HCT116 (cell line): Measurements from ENCODE around the gene POLR3GL. TPM values are rescaled to one million over a fixed set of nuclear protein-coding genes. Genes with fewer than 3 reads are reported as not detected.

Source experiments
- ATAC-seq: fragments of 200-7000 bp; cut with Tn5 transposase; 2 replicates; pipeline ENCODE4 v1.9.1; 2020; ENCODE audit warnings: mild to moderate bottlenecking, moderate library complexity
- BruUV-seq: library from RNA; stranded (reverse); fragments of 400-500 nt; replicated peaks from 2 replicates; lab custom pipeline; 2021; lab: Mats Ljungman, UMichigan
- CTCF ChIA-PET: fragments of 300-600 bp; sonication (Branson Sonifier 250); formaldehyde crosslinking; loops from one replicate; lab custom pipeline; 2021; ENCODE audit warnings: antibody characterized with exemption; lab: Charles Lee
- POLR2A ChIA-PET: fragments of 300-600, 350-600 bp; sonication (Branson Sonifier 250); formaldehyde crosslinking; loops from one replicate; lab custom pipeline; 2021; ENCODE audit warnings: antibody characterized with exemption; lab: Charles Lee
- RAD21 ChIA-PET, 2 experiments: fragments of 300-600 bp; sonication (Branson Sonifier 250); formaldehyde crosslinking; loops; one replicate each; lab custom pipeline; 2023; ENCODE audit warnings: low total read pairs in 2 of 2; ENCODE audit not compliant: uncharacterized antibody in 2 of 2, unreplicated experiment in 2 of 2, low non-redundant PET in 1 of 2; lab: Charles Lee
- DNase-seq: peaks from one replicate; pipeline ENCODE4 v3.0.0-alpha.2; 2010; ENCODE audit warnings: low read depth, low spot score
- H2AFZ ChIP-seq: fragments of 200-600 bp; shearing (Covaris generic), sonication (generic); 2 replicates; pipeline ENCODE4 v1.6.1; 2017; ENCODE audit warnings: low read depth, mixed run types, mixed read lengths, antibody characterized with exemption, low read length; ENCODE audit not compliant: poor library complexity, severe bottlenecking
- H3K27ac ChIP-seq: 2 replicates; pipeline ENCODE4 v1.5.1; 2012; ENCODE audit warnings: low read depth, low read length
- H3K27me3 ChIP-seq: fragments of 200-600 bp; sonication (generic); 2 replicates; pipeline ENCODE4 v1.6.1; 2016; ENCODE audit warnings: mixed run types, low read length, mixed read lengths; ENCODE audit not compliant: insufficient read depth
- H3K36me3 ChIP-seq, 2 experiments: fragments of 200-500 bp in 1 of 2; fragments of 200-600 bp in 1 of 2; sonication (Bioruptor generic) in 1 of 2; sonication (generic) in 1 of 2; 2 replicates each; pipeline versions ENCODE4 v1.5.1 to v1.6.1; 2014 to 2016; ENCODE audit warnings: low read length in 2 of 2, inconsistent platforms in 1 of 2, mixed read lengths in 1 of 2, mixed run types in 1 of 2; ENCODE audit not compliant: insufficient read depth in 2 of 2, control insufficient read depth in 1 of 2
- H3K4me1 ChIP-seq, 2 experiments: fragments of 200-600 bp in 1 of 2; sonication (generic) in 1 of 2; 2 replicates each; pipeline versions ENCODE4 v1.5.1 to v1.6.1; 2012 to 2017; ENCODE audit warnings: low read length in 2 of 2, inconsistent platforms in 1 of 2, mild to moderate bottlenecking in 1 of 2, mixed read lengths in 1 of 2, mixed run types in 1 of 2, moderate library complexity in 1 of 2; ENCODE audit not compliant: insufficient read depth in 2 of 2, control insufficient read depth in 1 of 2
- H3K4me2 ChIP-seq: fragments of 200-600 bp; sonication (generic); 2 replicates; pipeline ENCODE4 v1.6.1; 2017; ENCODE audit warnings: mixed run types, low read length, mixed read lengths
- H3K4me3 ChIP-seq, 2 experiments: fragments of 200-600 bp in 1 of 2; sonication (generic) in 1 of 2; replicated peaks in 1 of 2; 2 replicates each; pipeline ENCODE4 v1.5.1; 2011 to 2016; ENCODE audit warnings: low read length in 2 of 2, control low read depth in 1 of 2, low read depth in 1 of 2, mild to moderate bottlenecking in 1 of 2, mixed read lengths in 1 of 2, mixed run types in 1 of 2
- H3K79me2 ChIP-seq: fragments of 200-600 bp; sonication (generic); 2 replicates; pipeline ENCODE4 v1.6.1; 2017; ENCODE audit warnings: mild to moderate bottlenecking, mixed run types, low read length, moderate library complexity, mixed read lengths; ENCODE audit not compliant: insufficient read depth
- H3K9ac ChIP-seq: fragments of 200-600 bp; sonication (generic); 2 replicates; pipeline ENCODE4 v1.6.1; 2016; ENCODE audit warnings: low read length, mixed read lengths
- H3K9me2 ChIP-seq: fragments of 200-600 bp; sonication (generic), shearing (Covaris generic); 2 replicates; pipeline ENCODE4 v1.6.1; 2017; ENCODE audit warnings: mixed run types, mild to moderate bottlenecking, moderate library complexity; ENCODE audit not compliant: insufficient read depth
- H3K9me3 ChIP-seq, 2 experiments: fragments of 200-500 bp in 1 of 2; fragments of 200-600 bp in 1 of 2; sonication (Bioruptor generic) in 1 of 2; sonication (generic) in 1 of 2; 2 replicates each; pipeline ENCODE4 v1.6.1; 2014 to 2017; ENCODE audit warnings: low read length in 2 of 2, mixed read lengths in 2 of 2, inconsistent platforms in 1 of 2, low read depth in 1 of 2, mild to moderate bottlenecking in 1 of 2, mixed run types in 1 of 2, moderate library complexity in 1 of 2; ENCODE audit not compliant: control insufficient read depth in 1 of 2, insufficient read depth in 1 of 2
- H4K20me1 ChIP-seq: fragments of 200-600 bp; sonication (generic), shearing (Covaris generic); 2 replicates; pipeline ENCODE4 v1.6.1; 2017; ENCODE audit warnings: mixed run types, mild to moderate bottlenecking, moderate library complexity; ENCODE audit not compliant: insufficient read depth
- ATF3 ChIP-seq: IDR thresholded peaks from 2 replicates; pipeline ENCODE4 v1.6.1; 2012
- CEBPB ChIP-seq: IDR thresholded peaks from 2 replicates; pipeline ENCODE4 v1.6.1; 2012; ENCODE audit warnings: low read depth
- CTCF ChIP-seq, 3 experiments: fragments of 200-600 bp in 1 of 3; sonication (generic) in 1 of 3; IDR thresholded peaks in 2 of 3; conservative IDR thresholded peaks in 1 of 3; 2 replicates each; pipeline ENCODE4 v1.5.1; 2012 to 2017; ENCODE audit warnings: low read depth in 2 of 3, low read length in 2 of 3, antibody characterized with exemption in 1 of 3, borderline replicate concordance in 1 of 3, control low read depth in 1 of 3, mild to moderate bottlenecking in 1 of 3, mixed read lengths in 1 of 3, mixed run types in 1 of 3, moderate library complexity in 1 of 3; ENCODE audit not compliant: insufficient read depth in 1 of 3
- EGR1 ChIP-seq: IDR thresholded peaks from 2 replicates; pipeline ENCODE4 v1.6.1; 2012; ENCODE audit warnings: low read depth
- ELF1 ChIP-seq: IDR thresholded peaks from 2 replicates; pipeline ENCODE4 v1.6.1; 2012; ENCODE audit warnings: low read depth, borderline replicate concordance
- EZH2 ChIP-seq: fragments of 200-600 bp; sonication (generic); IDR thresholded peaks from 2 replicates; pipeline ENCODE4 v1.6.1; 2017; ENCODE audit warnings: antibody characterized with exemption, mixed run types
- EZH2phosphoT487 ChIP-seq: fragments of 200-600 bp; IDR thresholded peaks from 2 replicates; pipeline ENCODE4 v1.6.1; 2018; ENCODE audit warnings: antibody characterized with exemption, borderline replicate concordance
- FOSL1 ChIP-seq: IDR thresholded peaks from 2 replicates; pipeline ENCODE4 v1.6.1; 2012; ENCODE audit warnings: low read depth
- JUND ChIP-seq: IDR thresholded peaks from 2 replicates; pipeline ENCODE4 v1.6.1; 2012
- MAX ChIP-seq: IDR thresholded peaks from 2 replicates; pipeline ENCODE4 v1.6.1; 2012
- POLR2A ChIP-seq: IDR thresholded peaks from 2 replicates; pipeline ENCODE4 v1.7.0; 2011; ENCODE audit warnings: borderline replicate concordance; ENCODE audit not compliant: insufficient read depth, insufficient read length; ENCODE audit errors: extremely low read depth
- POLR2AphosphoS5 ChIP-seq: IDR thresholded peaks from 2 replicates; pipeline ENCODE4 v1.6.1; 2011; ENCODE audit warnings: mild to moderate bottlenecking, low read depth, low read length, moderate library complexity
- RAD21 ChIP-seq: IDR thresholded peaks from 2 replicates; pipeline ENCODE4 v1.6.1; 2012; ENCODE audit warnings: low read depth, mild to moderate bottlenecking
- REST ChIP-seq: IDR thresholded peaks from 2 replicates; pipeline ENCODE4 v1.6.1; 2012; ENCODE audit warnings: low read depth
- SIN3A ChIP-seq: IDR thresholded peaks from 2 replicates; pipeline ENCODE4 v1.6.1; 2012; ENCODE audit warnings: low read depth
- SP1 ChIP-seq: IDR thresholded peaks from 2 replicates; pipeline ENCODE4 v1.6.1; 2012; ENCODE audit warnings: low read depth
- SRF ChIP-seq: IDR thresholded peaks from 2 replicates; pipeline ENCODE4 v1.6.1; 2012; ENCODE audit warnings: low read depth
- ZBTB33 ChIP-seq: IDR thresholded peaks from 2 replicates; pipeline ENCODE4 v1.6.1; 2011; ENCODE audit warnings: mild to moderate bottlenecking, low read length, moderate library complexity; ENCODE audit not compliant: insufficient replicate concordance; ENCODE audit errors: extremely low read depth
- ZNF274 ChIP-seq: fragments of 200-500 bp; sonication (Bioruptor generic); IDR thresholded peaks from 2 replicates; pipeline ENCODE4 v1.6.1; 2014; ENCODE audit warnings: mild to moderate bottlenecking, low read depth, low read length, inconsistent platforms
- intact Hi-C: fragments of 100-400 bp; cut with micrococcal nuclease; formaldehyde crosslinking; loops from 2 replicates; pipeline ENCODE4 v1.10.0; 2022
- total RNA-seq: library from RNA; stranded (reverse); gene quantifications from one replicate; pipeline ENCODE4 v1.2.1, GENCODE V29; 2021; ENCODE audit not compliant: unreplicated experiment

POLR3GL gene
- total RNA-seq, 1 experiment from 2014 or later = 17.9 TPM

- no peak for DNase-seq
- intact Hi-C loops = no loop called here
- H3K4me3 ChIP-seq = no peak overlapping the region
- no peak for ATAC-seq
- RAD21 ChIA-PET = no interaction called here
- no peaks in the 10 kb centered on the region for H3K27me3 ChIP-seq
- no peaks in the 10 kb centered on the region for H3K9me2 ChIP-seq
- BruUV-seq = no TSS peak
- TF ChIP-seq EGR1 = no peak
- no peak for TF ChIP-seq JUND
- no peak for TF ChIP-seq ZNF274
- no peak for TF ChIP-seq MAX
- TF ChIP-seq POLR2AphosphoS5 = no peak
- no peak for TF ChIP-seq CEBPB
- no peak for TF ChIP-seq ELF1
- TF ChIP-seq SP1 = no peak
- TF ChIP-seq RAD21 = no peak
- TF ChIP-seq FOSL1 = no peak
- TF ChIP-seq EZH2 = no peak
- no peak for TF ChIP-seq POLR2A
- TF ChIP-seq ZBTB33 = no peak
- no peak for TF ChIP-seq REST
- TF ChIP-seq EZH2phosphoT487 = no peak
- no peak for TF ChIP-seq SIN3A
- no peak for TF ChIP-seq CTCF (IDR thresholded peaks at IDR 0.05 in 2 of 3, conservative IDR thresholded peaks at IDR 0.05 in 1 of 3; ENCODE audit: borderline replicate concordance in 1 of 3, insufficient read depth in 1 of 3, low read depth in 2 of 3, low read length in 2 of 3)
- TF ChIP-seq SRF = no peak
- TF ChIP-seq ATF3 = no peak
- TF ChIP-seq, all 23 proteins: peak for 0
- Histone ChIP-seq H3K79me2 (peaks cover 16% of the 10 kb centered on the region), H3K27ac (no peak overlapping the region), H3K4me2 (no peak overlapping the region), H3K9me3 (no peaks in the 10 kb centered on the region), H4K20me1 (no peaks in the 10 kb centered on the region), H3K9ac (no peak overlapping the region), H2AFZ (no peak overlapping the region), H3K4me1 (peaks cover 14 to 26% of the 10 kb centered on the region in 2 experiments; a peak in 3 of 4 replicates), H3K36me3 (peaks cover 6 to 8% of the 10 kb centered on the region in 2 experiments; a peak in 3 of 4 replicates)
- ChIA-PET POLR2A (interaction anchor here (1.6 kb wide), 1 partner anchor 31 kb away, joined by 6 read pairs; no protein-coding TSS in a partner anchor), CTCF (no interaction called here)
Measured at GRCh38 chr1:145922266-145922665, 42.2 kb upstream of the POLR3GL start.
